Measurements from ENCODE around the gene PSMD14.

GRCh38 chr2:161424891-161425727 lies 116.9 kb downstream of the PSMD14 start:
- TF ChIP-seq SUZ12 (IDR thresholded peaks at IDR 0.05; ENCODE audit: extremely low read depth, insufficient read depth, insufficient read length), result no peak
- no peak for TF ChIP-seq ZNF274 (IDR thresholded peaks at IDR 0.05; ENCODE audit: low read depth, low read length)
- TF ChIP-seq YY1 (IDR thresholded peaks at IDR 0.05; ENCODE audit: insufficient read depth, insufficient read length), result no peak

Measured in NT2/D1 (cell line).